Astrocyte (in vitro differentiated cells and primary cell): ENCODE data around the gene USP21. TPM values are rescaled to one million over a fixed set of nuclear protein-coding genes. Genes with fewer than 3 reads are reported as not detected.
"Not testable (repeated sequence)": the region's sequence is repeated elsewhere in the genome, so short reads cannot be mapped to it uniquely, and the experiment has no call there.

Source experiments
- DNase-seq: peaks from one replicate; pipeline ENCODE4 v3.0.0-alpha.2; 2010; ENCODE audit warnings: low read depth
- FAIRE-seq: peaks from 2 replicates; lab custom pipeline; 2011; peaks lifted over from hg19 to GRCh38; lab: Jason Lieb, UNC
- H2AFZ ChIP-seq: 2 replicates; pipeline ENCODE4 v1.6.0; 2012; ENCODE audit warnings: low read depth, low read length, inconsistent platforms
- H3K27ac ChIP-seq: 2 replicates; pipeline ENCODE4 v1.5.1; 2011; ENCODE audit warnings: low read depth, low read length, inconsistent platforms
- H3K27me3 ChIP-seq: 2 replicates; pipeline ENCODE4 v1.6.0; 2011; ENCODE audit warnings: low read length, inconsistent platforms; ENCODE audit not compliant: insufficient read depth
- H3K36me3 ChIP-seq: 2 replicates; pipeline ENCODE4 v1.5.1; 2011; ENCODE audit warnings: low read length, inconsistent platforms; ENCODE audit not compliant: insufficient read depth
- H3K4me1 ChIP-seq: 2 replicates; pipeline ENCODE4 v1.5.1; 2011; ENCODE audit warnings: low read length, inconsistent platforms; ENCODE audit not compliant: insufficient read depth
- H3K4me2 ChIP-seq: 2 replicates; pipeline ENCODE4 v1.6.0; 2012; ENCODE audit warnings: low read length, inconsistent platforms
- H3K4me3 ChIP-seq: 2 replicates; pipeline ENCODE4 v1.5.1; 2011; ENCODE audit warnings: low read depth, mild to moderate bottlenecking, low read length, inconsistent platforms; ENCODE audit not compliant: insufficient read depth
- H3K79me2 ChIP-seq: 2 replicates; pipeline ENCODE4 v1.6.0; 2012; ENCODE audit warnings: mild to moderate bottlenecking, low read length, inconsistent platforms; ENCODE audit not compliant: insufficient read depth
- H3K9ac ChIP-seq: 2 replicates; pipeline ENCODE4 v1.6.0; 2012; ENCODE audit warnings: mild to moderate bottlenecking, low read length, inconsistent platforms
- H3K9me3 ChIP-seq: 2 replicates; pipeline ENCODE4 v1.5.1; 2012; ENCODE audit warnings: low read depth, mild to moderate bottlenecking, low read length, inconsistent platforms; ENCODE audit not compliant: insufficient read depth
- H4K20me1 ChIP-seq: 2 replicates; pipeline ENCODE4 v1.6.0; 2012; ENCODE audit warnings: low read length, inconsistent platforms; ENCODE audit not compliant: insufficient read depth
- H3K27ac Mint-ChIP-seq: one replicate; pipeline ENCODE4 v1.8.0; 2021; ENCODE audit warnings: mild to moderate bottlenecking, mixed read lengths; ENCODE audit not compliant: unreplicated experiment
- H3K27me3 Mint-ChIP-seq: one replicate; pipeline ENCODE4 v1.8.0; 2021; ENCODE audit warnings: low read depth, mixed read lengths; ENCODE audit not compliant: unreplicated experiment
- H3K36me3 Mint-ChIP-seq: one replicate; pipeline ENCODE4 v1.8.0; 2021; ENCODE audit warnings: low read depth, mixed read lengths; ENCODE audit not compliant: unreplicated experiment
- H3K4me1 Mint-ChIP-seq: one replicate; pipeline ENCODE4 v1.8.0; 2021; ENCODE audit warnings: low read depth, mixed read lengths; ENCODE audit not compliant: unreplicated experiment
- H3K4me3 Mint-ChIP-seq: one replicate; pipeline ENCODE4 v1.8.0; 2021; ENCODE audit warnings: mild to moderate bottlenecking, moderate library complexity, mixed read lengths; ENCODE audit not compliant: unreplicated experiment
- H3K9me3 Mint-ChIP-seq: one replicate; pipeline ENCODE4 v1.8.0; 2021; ENCODE audit warnings: mild to moderate bottlenecking, mixed read lengths; ENCODE audit not compliant: unreplicated experiment
- CTCF ChIP-seq: IDR thresholded peaks from 2 replicates; pipeline ENCODE4 v1.5.1; 2011; ENCODE audit warnings: low read depth, mild to moderate bottlenecking, inconsistent platforms, low read length, moderate library complexity; ENCODE audit not compliant: insufficient read depth
- EZH2 ChIP-seq: IDR thresholded peaks from 2 replicates; pipeline ENCODE4 v1.6.1; 2012; ENCODE audit warnings: mild to moderate bottlenecking, low read length, inconsistent platforms; ENCODE audit not compliant: insufficient read depth
- total RNA-seq: library from RNA; stranded (reverse); gene quantifications from 2 replicates; pipeline ENCODE4 v1.2.1, GENCODE V29; 2021

The USP21 gene
- total RNA-seq, 1 donor from 2014 or later = 14.4 TPM

DNA sequence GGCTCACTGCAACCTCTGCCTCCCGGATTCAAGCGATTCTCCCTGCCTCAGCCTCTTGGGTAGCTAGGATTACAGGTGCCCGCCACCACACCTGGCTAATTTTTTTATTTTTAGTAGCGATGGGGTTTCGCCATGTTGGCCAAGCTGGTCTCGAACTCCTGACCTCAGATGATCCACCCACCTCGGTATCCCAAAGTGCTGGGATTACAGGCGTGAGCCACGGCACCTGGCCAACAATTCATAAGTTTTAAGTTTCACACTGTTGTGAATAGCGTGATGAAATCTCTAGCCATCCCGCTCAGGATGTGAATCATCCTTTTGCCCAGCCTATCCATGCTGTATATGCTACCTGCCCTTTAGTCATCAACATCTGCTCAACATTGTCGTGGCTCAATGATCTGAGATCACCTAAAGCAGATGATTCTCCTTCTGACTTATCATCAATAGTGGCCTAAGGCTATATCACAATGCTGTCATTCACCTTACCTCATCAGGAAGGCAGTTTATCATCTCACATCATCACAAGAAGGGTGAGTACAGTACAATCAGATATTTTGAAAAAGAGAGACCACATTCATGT lies 44.1 kb upstream of the USP21 start:
- no peaks in the 10 kb centered on the region for H3K9me3 ChIP-seq
- H3K79me2 ChIP-seq = peaks cover 94% of the 10 kb centered on the region
- DNase-seq (peak; percentile 96), FAIRE-seq (no peak)
- H3K27me3 Mint-ChIP-seq = no peaks in the 10 kb centered on the region
- peak overlapping the region; percentile 98 for H3K27ac ChIP-seq
- H3K4me3 ChIP-seq = no peak overlapping the region
- no peak overlapping the region for H2AFZ ChIP-seq
- peaks cover 31% of the 10 kb centered on the region for H3K4me1 ChIP-seq
- H3K36me3 Mint-ChIP-seq = peaks cover 8% of the 10 kb centered on the region
- no peak for TF ChIP-seq CTCF
- TF ChIP-seq EZH2 = no peak
- H3K4me1 Mint-ChIP-seq = peaks cover 33% of the 10 kb centered on the region
- H3K4me2 ChIP-seq = peak overlapping the region; percentile 86
- H3K9ac ChIP-seq = peak overlapping the region; percentile 44
- H3K9me3 Mint-ChIP-seq = no peaks in the 10 kb centered on the region
- peaks cover 52% of the 10 kb centered on the region for H4K20me1 ChIP-seq
- H3K27me3 ChIP-seq = no peaks in the 10 kb centered on the region
- H3K4me3 Mint-ChIP-seq = peak overlapping the region; percentile 66
- peak overlapping the region; percentile 86 for H3K27ac Mint-ChIP-seq
- peaks cover 10% of the 10 kb centered on the region for H3K36me3 ChIP-seq

DNA sequence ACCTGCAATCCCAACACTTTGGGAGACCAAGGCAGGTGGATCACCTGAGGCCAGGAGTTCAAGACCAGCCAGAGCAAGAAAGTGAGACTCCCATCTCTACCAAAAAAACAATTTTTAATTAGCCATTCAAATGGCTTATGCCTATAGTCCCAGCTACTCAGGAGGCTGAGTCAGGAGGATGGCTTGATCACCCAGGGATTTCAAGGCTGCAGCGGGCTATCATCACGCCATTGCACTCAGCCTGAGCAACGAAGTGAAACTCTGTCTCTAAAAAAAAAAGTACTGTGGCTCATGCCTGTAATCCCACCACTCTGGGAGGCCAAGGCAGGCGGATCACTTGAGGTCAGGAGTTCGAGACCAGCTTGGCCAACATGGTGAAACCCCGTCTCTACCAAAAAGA lies 43.3 kb upstream of the USP21 start:
- not testable (repeated sequence) for H3K27me3 Mint-ChIP-seq, H2AFZ ChIP-seq, H3K4me3 ChIP-seq, DNase-seq, H3K9me3 Mint-ChIP-seq, H3K27me3 ChIP-seq, FAIRE-seq, H3K9me3 ChIP-seq, H3K36me3 Mint-ChIP-seq
- Histone ChIP-seq H3K36me3 (peaks cover 15% of the 10 kb centered on the region), H3K27ac (peak overlapping the region; percentile 98), H3K4me1 (peaks cover 31% of the 10 kb centered on the region), H3K79me2 (peaks cover 94% of the 10 kb centered on the region), H3K9ac (peak overlapping the region; percentile 44), H3K4me2 (peak overlapping the region; percentile 86), H4K20me1 (peaks cover 51% of the 10 kb centered on the region)
- Mint-ChIP-seq H3K4me1 (peaks cover 36% of the 10 kb centered on the region), H3K27ac (peak overlapping the region; percentile 98), H3K4me3 (peak overlapping the region; percentile 95)

GRCh38 chr1:161117759-161118581 lies 41.3 kb upstream of the USP21 start, which contains the start of the genes NIT1 and PFDN2:
NIT1 (plus strand) TSS chr1:161118105; CDS start chr1:161118177, 72 bp downstream.
PFDN2 (minus strand) TSS chr1:161118037; CDS start chr1:161118026, 11 bp downstream.
- peak within 1 kb of the TSS; percentile 98 for H3K27ac Mint-ChIP-seq
- DNase-seq = peak; percentile 79
- no peak for FAIRE-seq
- H3K4me1 ChIP-seq = peaks cover 31% of the 10 kb centered on the region
- no peaks in the 10 kb centered on the region for H3K9me3 Mint-ChIP-seq
- peak within 1 kb of the TSS; percentile 95 for H3K4me3 Mint-ChIP-seq
- no peaks in the 10 kb centered on the region for H3K27me3 ChIP-seq
- H3K27ac ChIP-seq = peak within 1 kb of the TSS; percentile 98
- no peaks in the 10 kb centered on the region for H3K27me3 Mint-ChIP-seq
- peak within 1 kb of the TSS; percentile 86 for H3K4me2 ChIP-seq
- H3K9me3 ChIP-seq = no peaks in the 10 kb centered on the region
- H3K4me3 ChIP-seq = peak within 1 kb of the TSS; percentile 98
- peak within 1 kb of the TSS; percentile 99 for H3K9ac ChIP-seq
- TF ChIP-seq CTCF (no peak), EZH2 (no peak)
- H3K4me1 Mint-ChIP-seq = peaks cover 31% of the 10 kb centered on the region
- peaks cover 78% of the 10 kb centered on the region for H3K79me2 ChIP-seq
- H3K36me3 Mint-ChIP-seq = peaks cover 17% of the 10 kb centered on the region
- peak within 1 kb of the TSS; percentile 73 for H2AFZ ChIP-seq
- H3K36me3 ChIP-seq = peaks cover 29% of the 10 kb centered on the region
- H4K20me1 ChIP-seq = peaks cover 39% of the 10 kb centered on the region
